Measurements from ENCODE around the gene ATP12A.
"Not testable (repeated sequence)": the region's sequence is repeated elsewhere in the genome, so short reads cannot be mapped to it uniquely, and the experiment has no call there.

ATP12A gene

GRCh38 chr13:24688950-24689349 lies 8.7 kb downstream of the ATP12A start:
- DNase-seq (ENCODE audit: low spot score), result no peak

- DNase-seq (ENCODE audit: low spot score), result no peak
These were observed 11.2 kb downstream of the ATP12A start for GRCh38 chr13:24691381-24691780.

GRCh38 chr13:24692561-24692960 lies 12.4 kb downstream of the ATP12A start:
- DNase-seq (ENCODE audit: low spot score), result no peak

GRCh38 chr13:24693862-24694471 lies 13.8 kb downstream of the ATP12A start:
- peak; percentile 43 for DNase-seq (ENCODE audit: low spot score)

GRCh38 chr13:24694907-24695306 lies 14.7 kb downstream of the ATP12A start:
- no peak for DNase-seq (ENCODE audit: low spot score)

- no peak for DNase-seq (ENCODE audit: low spot score)
These were observed 18.5 kb downstream of the ATP12A start for GRCh38 chr13:24698686-24699085.

- no peak for DNase-seq (ENCODE audit: low spot score)
These were observed 19.3 kb downstream of the ATP12A start for GRCh38 chr13:24699541-24699940.

GRCh38 chr13:24700539-24700938 lies 20.3 kb downstream of the ATP12A start:
- no peak for DNase-seq (ENCODE audit: low spot score)

- DNase-seq (ENCODE audit: low spot score), result no peak
These were observed 26.8 kb downstream of the ATP12A start for GRCh38 chr13:24706886-24707585.

- DNase-seq (ENCODE audit: low spot score), result peak; percentile 53
These were observed 29.1 kb downstream of the ATP12A start for GRCh38 chr13:24709186-24709913.

GRCh38 chr13:24713022-24713421 lies 32.8 kb downstream of the ATP12A start:
- DNase-seq (ENCODE audit: low spot score), result no peak

- DNase-seq (ENCODE audit: low spot score), result no peak
These were observed 35.8 kb downstream of the ATP12A start for GRCh38 chr13:24716011-24716410.

- DNase-seq (ENCODE audit: low spot score), result no peak
These were observed 36.2 kb downstream of the ATP12A start for GRCh38 chr13:24716446-24716845.

GRCh38 chr13:24717217-24717616 lies 37.0 kb downstream of the ATP12A start:
- DNase-seq (ENCODE audit: low spot score), result no peak

GRCh38 chr13:24718192-24718965 lies 38.2 kb downstream of the ATP12A start:
- DNase-seq (ENCODE audit: low spot score), result no peak

- DNase-seq (ENCODE audit: low spot score), result no peak
These were observed 38.9 kb downstream of the ATP12A start for GRCh38 chr13:24719139-24719538.

GRCh38 chr13:24723206-24723605 lies 43.0 kb downstream of the ATP12A start:
- DNase-seq (ENCODE audit: low spot score), result no peak

- DNase-seq (ENCODE audit: low spot score), result no peak
These were observed 44.5 kb downstream of the ATP12A start for GRCh38 chr13:24724714-24725113.

- DNase-seq (ENCODE audit: low spot score), result no peak
These were observed 45.2 kb downstream of the ATP12A start for GRCh38 chr13:24725379-24725778.

- peak; percentile 75 for DNase-seq (ENCODE audit: low spot score)
These were observed 47.8 kb downstream of the ATP12A start for GRCh38 chr13:24727731-24728601.

- not testable (repeated sequence) for DNase-seq (ENCODE audit: low spot score)
These were observed 50.8 kb downstream of the ATP12A start for GRCh38 chr13:24730873-24731567.
